Mucosa of descending colon (tissue), 3 donors: Measurements from ENCODE around the gene YPEL5. TPM values are rescaled to one million over a fixed set of nuclear protein-coding genes. Genes with fewer than 3 reads are reported as not detected.

Experiments
- ATAC-seq: fragments of 200-7000 bp; cut with Tn5 transposase; one replicate; pipeline ENCODE4 v1.9.1; 2020; ENCODE audit warnings: mild to moderate bottlenecking, moderate library complexity
- DNase-seq, 3 donors: peaks; one replicate each; pipeline ENCODE4 v3.0.0-alpha.2; 2020
- H3K36me3 ChIP-seq: fragments of 200-600 bp; one replicate; pipeline ENCODE4 v1.8.0; 2021; ENCODE audit warnings: low read depth, mild to moderate bottlenecking
- H3K4me1 ChIP-seq: fragments of 200-600 bp; one replicate; pipeline ENCODE4 v1.8.0; 2021; ENCODE audit warnings: low read depth, mild to moderate bottlenecking
- H3K4me3 ChIP-seq: fragments of 200-600 bp; one replicate; pipeline ENCODE4 v1.8.0; 2021; ENCODE audit warnings: mild to moderate bottlenecking
- H3K9me3 ChIP-seq: fragments of 200-600 bp; one replicate; pipeline ENCODE4 v1.8.0; 2021; ENCODE audit warnings: mild to moderate bottlenecking
- CTCF ChIP-seq: fragments of 200-600 bp; IDR thresholded peaks from one replicate; pipeline ENCODE4 v1.8.0; 2022; ENCODE audit warnings: antibody characterized with exemption, mild to moderate bottlenecking
- intact Hi-C, 2 donors: fragments of 100-400 bp; cut with DNase I in 1 of 2; cut with micrococcal nuclease in 1 of 2; formaldehyde crosslinking; loops; one replicate each; pipeline versions ENCODE4 v1.11.0 to v1.11.1; 2022; cut with DNase I, micrococcal nuclease
- total RNA-seq, 3 donors: library from RNA; stranded (reverse); fragmentation: NEBNext Ultra II Directional in 2 of 3; extraction: Animal tissue kit (Norgen Biotek cat#: 25700) in 2 of 3; gene quantifications; one replicate each; pipeline versions ENCODE4 v1.2.1 to v1.2.4, GENCODE V29; 2021 to 2023
- donor health status: DM: no; HTN: no; CAD: no; lungs with moderate emphysema.
- donor health status: DM: no; HTN: no; CAD: no.
- donor health status: DM: no; HTN: yes; CAD: no.

YPEL5 gene
- total RNA-seq, 3 donors from 2014 or later = 58.0 to 104 (median 79.3) TPM

DNA sequence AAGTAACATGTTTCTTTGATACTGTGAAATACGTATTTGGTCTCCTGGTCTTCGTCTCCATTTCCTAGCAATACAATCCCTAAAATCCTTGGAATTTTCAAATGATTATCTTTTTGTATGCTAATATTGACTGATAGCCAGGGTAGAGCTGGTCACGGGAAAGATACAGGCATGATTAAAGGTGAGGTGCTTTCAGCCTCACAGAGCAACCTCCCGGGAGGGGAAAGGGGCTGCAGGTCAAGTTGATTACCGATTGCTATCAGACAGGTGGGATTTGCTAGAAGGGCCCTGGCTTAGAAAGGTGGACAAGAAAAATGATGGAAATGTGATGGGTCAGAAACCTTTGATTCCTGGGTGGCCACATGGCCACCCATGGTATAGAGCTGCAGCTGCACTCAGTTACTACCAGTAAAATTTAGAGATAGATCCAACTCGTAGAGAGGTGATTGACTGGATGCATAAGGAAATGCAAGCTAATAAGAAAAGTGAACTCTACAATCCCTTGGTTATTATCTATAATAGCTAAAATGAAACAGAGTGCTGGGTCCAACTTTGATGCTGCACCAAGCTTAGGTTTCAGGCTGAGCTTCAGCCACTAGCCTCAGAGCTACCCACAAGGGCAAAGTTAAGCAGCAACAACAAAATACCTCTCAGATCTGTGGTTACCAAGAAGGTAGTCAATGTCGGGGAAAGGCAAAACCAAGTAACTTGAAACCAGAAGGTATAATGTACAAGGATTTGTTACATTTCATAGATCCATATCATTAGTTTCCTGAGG, 15.3 kb downstream of the YPEL5 start:
- Histone ChIP-seq H3K4me3 (no peak overlapping the region), H3K9me3 (no peaks in the 10 kb centered on the region), H3K36me3 (no peaks in the 10 kb centered on the region), H3K4me1 (peaks cover 9% of the 10 kb centered on the region)
- TF ChIP-seq CTCF = no peak
- DNase-seq (no peak), ATAC-seq (no peak)
- intact Hi-C loops = no loop called here

GRCh38 chr2:30162806-30163205, 16.0 kb downstream of the YPEL5 start:
- Histone ChIP-seq H3K9me3 (no peaks in the 10 kb centered on the region), H3K4me3 (no peak overlapping the region), H3K36me3 (no peaks in the 10 kb centered on the region), H3K4me1 (peaks cover 9% of the 10 kb centered on the region)
- no peak for ATAC-seq
- intact Hi-C loops = no loop called here
- no peak for TF ChIP-seq CTCF
- DNase-seq = no peak

DNA sequence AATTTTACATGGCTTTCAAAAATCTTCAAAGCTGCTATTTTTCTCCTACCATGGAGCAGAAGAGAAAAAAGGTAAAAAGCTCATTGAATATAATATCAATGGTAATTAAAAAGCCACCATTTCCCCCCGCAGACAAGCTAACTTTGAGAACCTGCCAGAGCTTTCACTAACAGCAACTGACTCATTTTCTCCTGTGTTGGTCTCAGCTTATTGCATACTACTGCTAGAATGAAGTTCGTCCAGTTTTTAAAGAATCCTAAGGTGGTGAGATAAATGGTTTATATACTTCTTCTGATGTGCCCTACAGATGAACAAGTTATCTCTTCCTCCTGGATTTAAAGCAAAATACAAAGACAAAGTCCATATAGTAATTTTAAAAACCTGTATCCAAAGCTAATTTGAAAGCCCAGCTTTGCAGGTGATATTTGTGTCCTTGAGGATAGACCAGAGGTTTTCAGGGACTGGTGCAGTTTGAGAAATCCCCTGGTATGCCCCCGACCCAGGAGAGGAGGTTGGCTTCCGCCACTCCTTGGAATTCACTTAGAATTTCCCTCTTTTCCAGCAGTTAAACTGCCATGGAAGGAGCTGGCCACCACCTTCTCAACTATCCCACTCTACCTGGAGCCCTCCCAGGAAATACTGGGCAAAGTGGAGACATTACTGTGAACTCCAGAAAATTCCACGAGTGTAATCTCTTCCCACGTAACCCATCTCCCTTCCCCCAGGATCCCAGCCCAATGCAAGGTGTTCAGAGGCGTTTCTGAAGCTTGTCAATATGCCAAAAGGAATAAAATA, 17.5 kb downstream of the YPEL5 start:
- no peak for ATAC-seq
- DNase-seq = no peak

DNA sequence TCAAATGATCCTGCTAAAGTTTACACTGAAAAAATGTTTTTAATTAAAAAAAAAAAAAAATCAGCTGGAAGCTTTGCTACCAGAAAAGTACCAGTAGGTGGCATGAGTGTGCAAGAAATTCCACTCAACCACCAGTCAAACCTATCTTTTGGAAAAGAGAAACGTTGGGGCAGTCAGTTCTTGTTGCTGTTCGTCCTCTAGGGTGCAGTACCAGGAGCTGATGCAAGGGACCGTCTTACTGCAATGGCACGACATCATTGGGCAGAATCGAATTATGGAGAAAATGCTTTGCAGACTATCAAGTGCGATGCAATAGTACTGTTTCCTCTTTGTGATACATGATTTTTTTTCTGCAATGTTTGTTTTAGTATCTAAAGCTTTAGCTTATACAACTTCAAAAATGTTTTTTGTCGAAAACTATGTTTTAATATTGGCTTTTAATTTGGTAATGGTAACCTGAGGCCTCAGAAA, 18.3 kb downstream of the YPEL5 start:
- intact Hi-C loops = no loop called here
- ATAC-seq = peak; percentile 95
- H3K36me3 ChIP-seq = no peaks in the 10 kb centered on the region
- H3K4me1 ChIP-seq = peaks cover 9% of the 10 kb centered on the region
- H3K4me3 ChIP-seq = peak overlapping the region; percentile 4
- TF ChIP-seq CTCF = peak; percentile 60
- H3K9me3 ChIP-seq = no peaks in the 10 kb centered on the region
- DNase-seq = peak in 1 of 3 donors; percentile 71

More for the DNA sequence above, 17.5 kb downstream of the YPEL5 start:
- no peaks in the 10 kb centered on the region for H3K36me3 ChIP-seq
- H3K4me3 ChIP-seq = no peak overlapping the region
- intact Hi-C loops = no loop called here
- TF ChIP-seq CTCF = no peak
- peaks cover 9% of the 10 kb centered on the region for H3K4me1 ChIP-seq
- no peaks in the 10 kb centered on the region for H3K9me3 ChIP-seq

DNA sequence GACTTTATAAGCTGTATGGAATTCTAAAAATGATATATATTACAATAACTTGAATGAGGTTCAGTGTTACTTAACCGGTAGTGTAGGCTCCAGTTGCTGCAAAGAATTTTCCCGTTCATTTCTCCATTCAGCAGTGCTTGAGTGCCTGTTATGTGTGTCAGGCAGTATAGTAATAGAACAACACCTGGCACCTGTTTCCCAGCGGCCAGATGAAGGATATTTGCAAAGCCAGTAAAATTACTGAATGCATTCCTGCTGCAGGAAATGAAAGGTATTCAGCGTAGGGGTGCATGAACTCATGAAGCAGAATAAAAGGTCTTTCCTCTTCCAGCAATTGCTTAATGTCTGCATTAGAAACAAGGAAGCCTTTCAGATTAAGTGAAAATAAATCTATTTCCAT, 18.8 kb downstream of the YPEL5 start:
- Histone ChIP-seq H3K4me1 (peaks cover 9% of the 10 kb centered on the region), H3K9me3 (no peaks in the 10 kb centered on the region), H3K4me3 (no peak overlapping the region), H3K36me3 (no peaks in the 10 kb centered on the region)
- intact Hi-C loops = no loop called here
- TF ChIP-seq CTCF = no peak
- ATAC-seq = peak; percentile 71
- peak in 1 of 3 donors; percentile 49 for DNase-seq
